GM12878 (cell line): ENCODE results near the gene TCOF1.
"Not testable (repeated sequence)": the region's sequence is repeated elsewhere in the genome, so short reads cannot be mapped to it uniquely, and the experiment has no call there.

Experiments used
- RELA ChIP-seq: fragments of 450-650 bp; IDR thresholded peaks from 2 replicates; pipeline ENCODE4 v1.8.0; 2014; ENCODE audit warnings: borderline replicate concordance; ENCODE audit not compliant: partially characterized antibody
- SIN3A ChIP-seq: IDR thresholded peaks from 2 replicates; pipeline ENCODE4 v1.6.1; 2012; ENCODE audit warnings: low read depth, low read length, improper control_type of control experiment
- TF ChIP-seq, protein P1 (sequence below), 3 experiments: IDR thresholded peaks in 2 of 3; conservative IDR thresholded peaks in 1 of 3; 2 replicates each; pipeline ENCODE4 v1.5.1; 2011; ENCODE audit warnings: low read depth in 3 of 3, low read length in 3 of 3, mild to moderate bottlenecking in 3 of 3, control low read depth in 2 of 3, moderate library complexity in 2 of 3, inconsistent platforms in 1 of 3, mixed read lengths in 1 of 3; ENCODE audit not compliant: control insufficient read depth in 2 of 3, insufficient read depth in 1 of 3; ENCODE audit errors: extremely low read depth in 1 of 3

DNA sequence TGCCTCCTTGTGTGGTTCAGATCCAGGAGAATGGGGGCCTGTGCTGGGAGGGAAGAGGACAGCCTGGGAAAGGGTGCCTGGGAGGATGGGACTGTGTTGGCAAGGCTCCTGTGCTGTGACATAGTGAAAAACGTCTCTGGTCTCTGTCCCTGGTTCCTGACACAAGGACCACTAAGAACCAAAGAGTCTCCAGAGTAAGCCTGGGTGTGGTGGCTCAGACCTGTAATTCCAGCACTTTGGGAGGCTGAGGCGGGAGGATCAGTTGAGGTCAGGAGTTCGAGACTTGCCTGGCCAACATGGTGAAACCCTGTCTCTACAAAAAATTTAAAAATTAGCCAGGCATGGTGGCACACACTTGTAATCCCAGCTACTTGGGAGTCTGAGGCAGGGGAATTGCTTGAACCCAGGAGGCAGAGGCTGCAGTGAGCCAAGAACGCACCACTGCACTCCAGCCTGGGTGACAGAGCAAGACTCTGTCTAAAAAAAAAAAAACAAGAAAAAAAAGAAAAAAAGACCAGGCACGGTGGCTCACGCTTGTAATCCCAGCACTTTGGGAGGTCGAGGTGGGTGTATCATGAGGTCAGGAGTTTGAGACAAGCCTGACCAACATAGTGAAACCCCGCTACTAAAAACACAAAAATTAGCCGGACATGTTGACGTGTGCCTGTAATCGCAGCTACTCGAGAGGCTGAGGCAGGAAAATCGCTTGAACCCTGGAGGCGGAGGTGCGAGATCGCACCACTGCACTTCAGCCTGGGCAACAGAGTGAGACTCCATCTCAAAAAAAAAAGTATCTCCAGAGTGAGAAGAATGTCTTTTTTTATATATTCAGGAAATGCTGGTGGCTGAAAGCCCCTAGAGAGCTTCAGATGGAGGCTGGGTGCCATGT, 56.6 kb downstream of the TCOF1 start:
- TF ChIP-seq RELA, SIN3A: not testable (repeated sequence)
- TF ChIP-seq, protein P1, sequence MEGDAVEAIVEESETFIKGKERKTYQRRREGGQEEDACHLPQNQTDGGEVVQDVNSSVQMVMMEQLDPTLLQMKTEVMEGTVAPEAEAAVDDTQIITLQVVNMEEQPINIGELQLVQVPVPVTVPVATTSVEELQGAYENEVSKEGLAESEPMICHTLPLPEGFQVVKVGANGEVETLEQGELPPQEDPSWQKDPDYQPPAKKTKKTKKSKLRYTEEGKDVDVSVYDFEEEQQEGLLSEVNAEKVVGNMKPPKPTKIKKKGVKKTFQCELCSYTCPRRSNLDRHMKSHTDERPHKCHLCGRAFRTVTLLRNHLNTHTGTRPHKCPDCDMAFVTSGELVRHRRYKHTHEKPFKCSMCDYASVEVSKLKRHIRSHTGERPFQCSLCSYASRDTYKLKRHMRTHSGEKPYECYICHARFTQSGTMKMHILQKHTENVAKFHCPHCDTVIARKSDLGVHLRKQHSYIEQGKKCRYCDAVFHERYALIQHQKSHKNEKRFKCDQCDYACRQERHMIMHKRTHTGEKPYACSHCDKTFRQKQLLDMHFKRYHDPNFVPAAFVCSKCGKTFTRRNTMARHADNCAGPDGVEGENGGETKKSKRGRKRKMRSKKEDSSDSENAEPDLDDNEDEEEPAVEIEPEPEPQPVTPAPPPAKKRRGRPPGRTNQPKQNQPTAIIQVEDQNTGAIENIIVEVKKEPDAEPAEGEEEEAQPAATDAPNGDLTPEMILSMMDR (IDR thresholded peaks at IDR 0.05 in 2 of 3, conservative IDR thresholded peaks at IDR 0.05 in 1 of 3; ENCODE audit: control insufficient read depth in 2 of 3, extremely low read depth in 1 of 3, insufficient read depth in 1 of 3, low read depth in 3 of 3, low read length in 3 of 3), result not testable (repeated sequence)
